GM12878 (cell line): Measurements from ENCODE around the gene ATXN7L1. TPM values are rescaled to one million over a fixed set of nuclear protein-coding genes. Genes with fewer than 3 reads are reported as not detected.

ENCODE experiments used
- ATAC-seq: fragments of 200-7000 bp; cut with Tn5 transposase; 3 replicates; pipeline ENCODE4 v1.9.1; 2020; ENCODE audit warnings: mild to moderate bottlenecking, moderate library complexity
- BruUV-seq: library from RNA; stranded (reverse); fragments of 400-500 nt; replicated peaks from 2 replicates; lab custom pipeline; 2021; lab: Mats Ljungman, UMichigan
- CTCF ChIA-PET: fragments of 300-600 bp; sonication (Branson Sonifier 250); formaldehyde crosslinking; extraction: SDS; loops from one replicate; lab custom pipeline; 2021; ENCODE audit warnings: inconsistent platforms; lab: Yijun Ruan, JAX
- POLR2A ChIA-PET: fragments of 350-600 bp; formaldehyde crosslinking; extraction: SDS; loops from one replicate; lab custom pipeline; 2021; ENCODE audit warnings: inconsistent platforms; lab: Charles Lee
- RAD21 ChIA-PET: fragments of 300-600 bp; sonication (Branson Sonifier 250); formaldehyde crosslinking; loops from one replicate; lab custom pipeline; 2023; ENCODE audit warnings: antibody characterized with exemption; ENCODE audit not compliant: unreplicated experiment; lab: Charles Lee
- SMC1A ChIA-PET: fragments of 300-600 bp; sonication (Branson Sonifier 250); formaldehyde crosslinking; loops from one replicate; lab custom pipeline; 2023; ENCODE audit not compliant: unreplicated experiment, uncharacterized antibody; lab: Charles Lee
- DNase-seq: peaks from one replicate; pipeline ENCODE4 v3.0.0-alpha.2; 2011; ENCODE audit warnings: low read depth, low spot score
- FAIRE-seq: peaks from 3 replicates; lab custom pipeline; 2011; peaks lifted over from hg19 to GRCh38; lab: Jason Lieb, UNC
- H2AFZ ChIP-seq: 2 replicates; pipeline ENCODE4 v1.6.0; 2011; ENCODE audit warnings: low read depth, low read length, control low read depth; ENCODE audit not compliant: control insufficient read depth
- H3K27ac ChIP-seq: 2 replicates; pipeline ENCODE4 v1.5.1; 2011; ENCODE audit warnings: control low read depth; ENCODE audit not compliant: control insufficient read depth, insufficient read depth
- H3K27me3 ChIP-seq, 2 experiments: replicated peaks in 1 of 2; 2 replicates each; pipeline versions ENCODE4 v1.6.0 to v1.6.1; 2011; ENCODE audit warnings: low read length in 1 of 2; ENCODE audit not compliant: control insufficient read depth in 2 of 2, insufficient read depth in 2 of 2
- H3K36me3 ChIP-seq, 2 experiments: 2 replicates each; pipeline ENCODE4 v1.5.1; 2011; ENCODE audit warnings: low read length in 1 of 2; ENCODE audit not compliant: control insufficient read depth in 2 of 2, insufficient read depth in 2 of 2
- H3K4me1 ChIP-seq: 2 replicates; pipeline ENCODE4 v1.6.1; 2011; ENCODE audit warnings: mild to moderate bottlenecking, low read length, moderate library complexity, mixed read lengths; ENCODE audit not compliant: control insufficient read depth, insufficient read depth
- H3K4me2 ChIP-seq: 2 replicates; pipeline ENCODE4 v1.6.0; 2011; ENCODE audit warnings: control low read depth; ENCODE audit not compliant: control insufficient read depth, insufficient read depth
- H3K4me3 ChIP-seq: fragments of 200-600 bp; sonication (generic); 2 replicates; pipeline ENCODE4 v1.5.1; 2016
- H3K79me2 ChIP-seq: 2 replicates; pipeline ENCODE4 v1.6.0; 2011; ENCODE audit warnings: low read length; ENCODE audit not compliant: control insufficient read depth, insufficient read depth
- H3K9ac ChIP-seq: 2 replicates; pipeline ENCODE4 v1.8.0; 2011; ENCODE audit warnings: low read length, control low read depth, mixed read lengths; ENCODE audit not compliant: control insufficient read depth, insufficient read depth
- H3K9me3 ChIP-seq: replicated peaks from 3 replicates; pipeline ENCODE4 v1.5.1; 2011; ENCODE audit warnings: mild to moderate bottlenecking, low read length; ENCODE audit not compliant: control insufficient read depth, insufficient read depth
- H4K20me1 ChIP-seq: 2 replicates; pipeline ENCODE4 v1.6.0; 2011; ENCODE audit not compliant: control insufficient read depth, insufficient read depth
- ETV6 ChIP-seq, 2 experiments: fragments of 450-650 bp in 1 of 2; IDR thresholded peaks in 1 of 2; conservative IDR thresholded peaks in 1 of 2; 2 replicates each; pipeline ENCODE4 v1.6.1; 2014; ENCODE audit warnings: antibody characterized with exemption in 1 of 2, borderline replicate concordance in 1 of 2, low read depth in 1 of 2, mild to moderate bottlenecking in 1 of 2, moderate library complexity in 1 of 2
- FOS ChIP-seq: IDR thresholded peaks from 3 replicates; pipeline ENCODE4 v1.6.1; 2011; ENCODE audit warnings: borderline replicate concordance; ENCODE audit not compliant: insufficient read length; ENCODE audit errors: extremely low read depth
- GABPA ChIP-seq: IDR thresholded peaks from 2 replicates; pipeline ENCODE4 v1.6.1; 2014; ENCODE audit warnings: antibody characterized with exemption, low read depth, mild to moderate bottlenecking, inconsistent platforms
- IRF3 ChIP-seq: fragments of 450-650 bp; IDR thresholded peaks from 2 replicates; pipeline ENCODE4 v1.6.1; 2014; ENCODE audit warnings: mild to moderate bottlenecking
- KAT2A ChIP-seq: conservative IDR thresholded peaks from 2 replicates; pipeline ENCODE4 v1.6.1; 2011; ENCODE audit warnings: low read depth, low read length; ENCODE audit not compliant: control insufficient read depth
- MLLT1 ChIP-seq: fragments of 450-650 bp; IDR thresholded peaks from 2 replicates; pipeline ENCODE4 v1.6.1; 2016; ENCODE audit warnings: mild to moderate bottlenecking
- MTA2 ChIP-seq: fragments of 450-650 bp; IDR thresholded peaks from 2 replicates; pipeline ENCODE4 v1.6.1; 2016; ENCODE audit warnings: low read depth, mild to moderate bottlenecking, moderate library complexity
- MYB ChIP-seq: fragments of 150-350 bp; IDR thresholded peaks from 2 replicates; pipeline ENCODE4 v1.6.1; 2014; ENCODE audit warnings: mild to moderate bottlenecking, low read depth, low read length, borderline replicate concordance
- NBN ChIP-seq: fragments of 450-650 bp; IDR thresholded peaks from 2 replicates; pipeline ENCODE4 v1.6.1; 2016
- PBX3 ChIP-seq: IDR thresholded peaks from 2 replicates; pipeline ENCODE4 v1.6.1; 2011; ENCODE audit warnings: mild to moderate bottlenecking, low read depth, low read length, moderate library complexity; ENCODE audit not compliant: insufficient replicate concordance
- RAD21 ChIP-seq: IDR thresholded peaks from 2 replicates; pipeline ENCODE4 v1.6.1; 2011; ENCODE audit warnings: mild to moderate bottlenecking, low read depth, low read length, moderate library complexity; ENCODE audit not compliant: insufficient read depth
- SMAD1 ChIP-seq: fragments of 450-650 bp; IDR thresholded peaks from 2 replicates; pipeline ENCODE4 v1.6.1; 2018; ENCODE audit warnings: mild to moderate bottlenecking, low read depth; ENCODE audit not compliant: partially characterized antibody
- SMARCA5 ChIP-seq: fragments of 450-650 bp; IDR thresholded peaks from 2 replicates; pipeline ENCODE4 v1.6.1; 2017; ENCODE audit warnings: mild to moderate bottlenecking
- SMC3 ChIP-seq: IDR thresholded peaks from 2 replicates; pipeline ENCODE4 v1.6.1; 2011; ENCODE audit warnings: low read length, improper control_type of control experiment, borderline replicate concordance
- TARDBP ChIP-seq: IDR thresholded peaks from 2 replicates; pipeline ENCODE4 v1.6.1; 2016; ENCODE audit warnings: borderline replicate concordance
- ZBED1 ChIP-seq: IDR thresholded peaks from 2 replicates; pipeline ENCODE4 v1.6.1; 2016; ENCODE audit warnings: borderline replicate concordance
- ZNF274 ChIP-seq: IDR thresholded peaks from one replicate; pipeline ENCODE4 v1.8.0; 2011; ENCODE audit not compliant: insufficient read length, insufficient read depth
- WGBS: methylation state at CpG from one replicate; pipeline ENCODE4 v1.1.6; 2016; ENCODE audit warnings: low lambda C conversion rate; ENCODE audit not compliant: insufficient replicate concordance, insufficient coverage; ENCODE audit errors: missing lambda C conversion rate; 5-methylcytosine and 5-hydroxymethylcytosine counted together
- in situ Hi-C: fragments of 300-500 bp; cut with MboI; formaldehyde crosslinking; loops from 9 replicates; pipeline ENCODE4 v1.14.3; 2018; ENCODE audit warnings: mixed read lengths
- intact Hi-C: fragments of 100-400 bp; cut with micrococcal nuclease; formaldehyde crosslinking; loops from one replicate; pipeline ENCODE4 v1.14.2; 2022; ENCODE audit not compliant: unreplicated experiment
- polyA plus RNA-seq, 11 experiments: library from polyadenylated mRNA; depleted of rRNA in 4 of 11; unstranded in 6 of 11; stranded (reverse) in 5 of 11; fragments of >200 nt; fragmentation: Nextera tagmentation in 4 of 11; fragmentation: Illumina TruSeq in 1 of 11; extraction: Ambion mirVana in 4 of 11; extraction: Trizol in 1 of 11; gene quantifications; 1 replicate in 1 of 11; 2 replicates in 10 of 11; pipeline versions ENCODE4 v1.2.1 to v1.2.3, GENCODE V29; 2011 to 2016; ENCODE audit warnings: inconsistent platforms in 2 of 11, missing spikeins in 2 of 11, low read depth in 1 of 11
- total RNA-seq, 4 experiments: library from RNA; depleted of rRNA in 3 of 4; stranded (reverse); fragments of >200 nt in 3 of 4; fragmentation: Illumina TruSeq in 1 of 4; extraction: Trizol in 1 of 4; gene quantifications; 2 replicates each; pipeline versions ENCODE4 v1.2.1 to v1.2.3, GENCODE V29; 2013 to 2021

ATXN7L1 gene
- total and polyA plus RNA-seq, 10 of the 15 experiments (the other 5 are each of a cell fraction or from before 2014, with no cell fraction given) = 0.40 to 2.9 (median 1.2) TPM

GRCh38 chr7:105764506-105764905 is 111.9 kb downstream of the ATXN7L1 start (continued):
- TF ChIP-seq PBX3 (no peak), FOS (no peak), NBN (no peak), KAT2A (no peak)

- Histone ChIP-seq H2AFZ (no peak overlapping the region), H3K4me1 (no peaks in the 10 kb centered on the region), H3K4me2 (no peak overlapping the region), H3K79me2 (no peaks in the 10 kb centered on the region), H3K9ac (no peak overlapping the region), H3K9me3 (no peaks in the 10 kb centered on the region), H3K36me3 (no peaks in the 10 kb centered on the region), H3K4me3 (no peak overlapping the region), H4K20me1 (no peaks in the 10 kb centered on the region), H3K27ac (no peak overlapping the region), H3K27me3 (peaks cover 0 to 3% of the 10 kb centered on the region in 2 experiments; a peak in 1 of 4 replicates)
- intact Hi-C loops = loop anchor here (2.0 to 5.0 kb wide), 5 partner anchors 117 to 392 kb away; partner anchors contain the start of gene ATXN7L1
- POLR2A ChIA-PET = interaction anchor here (1.2 kb wide), 1 partner anchor 47 kb away, joined by 4 read pairs; no protein-coding TSS in a partner anchor
- no peak for FAIRE-seq
- no peak for DNase-seq
- BruUV-seq = no TSS peak
- RAD21 ChIA-PET = interaction anchor here (0.7 to 3.5 kb wide), 34 partner anchors 8 to 406 kb away, joined by 3 to 43 read pairs (median 4); partner anchors contain the start of genes ATXN7L1 and SYPL1
- CTCF ChIA-PET = interaction anchor here (0.6 to 10.9 kb wide), 82 partner anchors 9 to 1122 kb away, joined by 3 to 163 read pairs (median 4); no protein-coding TSS in a partner anchor
- in situ Hi-C loops = loop anchor here (5.0 to 10.0 kb wide), 2 partner anchors 254 to 407 kb away; no protein-coding TSS in a partner anchor
- 31% methylated on average over 6 of the region's 6 CpGs for WGBS
- SMC1A ChIA-PET = interaction anchor here (0.8 to 12.5 kb wide), 55 partner anchors 9 to 1110 kb away, joined by 3 to 182 read pairs (median 6); partner anchors contain the start of gene ATXN7L1
- peak; percentile 28 for ATAC-seq
- TF ChIP-seq TARDBP (no peak), MYB (no peak), IRF3 (no peak), SMARCA5 (no peak), ZBED1 (no peak), RAD21 (peak; percentile 28; the same call in 1 of the 2 replicates), ZNF274 (no peak), GABPA (no peak), SMC3 (peak; percentile 10; the same call in 1 of the 2 replicates), SMAD1 (no peak), ETV6 (conservative IDR thresholded peaks at IDR 0.05 in 1 of 2, IDR thresholded peaks at IDR 0.05 in 1 of 2; ENCODE audit: borderline replicate concordance in 1 of 2, low read depth in 1 of 2) (no peak), MLLT1 (no peak), MTA2 (no peak)
Observed at GRCh38 chr7:105760551-105761447, 115.6 kb downstream of the ATXN7L1 start.
